ENCODE data around the gene EDEM3.

Gene EDEM3

GRCh38 chr1:184745110-184745509 lies 9.5 kb downstream of the EDEM3 start:
- peaks cover 11% of the 10 kb centered on the region for H3K4me1 ChIP-seq
- no peaks in the 10 kb centered on the region for H3K9me3 ChIP-seq
- H4K20me1 ChIP-seq: no peaks in the 10 kb centered on the region

GRCh38 chr1:184743062-184743756 lies 11.4 kb downstream of the EDEM3 start:
- H3K4me2 ChIP-seq: no peak overlapping the region
- no peak overlapping the region for H3K4me3 ChIP-seq
- H3K9ac ChIP-seq: no peak overlapping the region
- peaks cover 11% of the 10 kb centered on the region for H3K4me1 ChIP-seq
- H3K27ac ChIP-seq: no peak overlapping the region
- no peak for TF ChIP-seq Cebpa-rat (IDR thresholded peaks at IDR 0.05)
- H3K9me3 ChIP-seq: no peaks in the 10 kb centered on the region
- peaks cover 5% of the 10 kb centered on the region; the same call in 1 of the 2 replicates for H3K36me3 ChIP-seq
- H3K27me3 ChIP-seq: no peaks in the 10 kb centered on the region
- H4K20me1 ChIP-seq: no peaks in the 10 kb centered on the region

More at GRCh38 chr1:184745110-184745509, 9.5 kb downstream of the EDEM3 start:
- peaks cover 5% of the 10 kb centered on the region; the same call in 1 of the 2 replicates for H3K36me3 ChIP-seq
- no peaks in the 10 kb centered on the region for H3K27me3 ChIP-seq
- TF ChIP-seq Cebpa-rat (IDR thresholded peaks at IDR 0.05): no peak
- H3K9ac ChIP-seq: no peak overlapping the region
- no peak overlapping the region for H3K27ac ChIP-seq
- H3K4me2 ChIP-seq: no peak overlapping the region
- no peak overlapping the region for H3K4me3 ChIP-seq

GRCh38 chr1:184740344-184740743 lies 14.3 kb downstream of the EDEM3 start:
- no peak overlapping the region for H3K27ac ChIP-seq
- no peaks in the 10 kb centered on the region for H4K20me1 ChIP-seq
- H3K27me3 ChIP-seq: no peaks in the 10 kb centered on the region
- no peak for TF ChIP-seq Cebpa-rat (IDR thresholded peaks at IDR 0.05)
- no peak overlapping the region for H3K9ac ChIP-seq
- H3K4me2 ChIP-seq: no peak overlapping the region
- 0 out of 2 replicates have a peak, but pooled peaks cover under 1% of the 10 kb centered on the region for H3K36me3 ChIP-seq
- no peaks in the 10 kb centered on the region for H3K9me3 ChIP-seq
- no peaks in the 10 kb centered on the region for H3K4me1 ChIP-seq
- H3K4me3 ChIP-seq: no peak overlapping the region

GRCh38 chr1:184739796-184740195 lies 14.9 kb downstream of the EDEM3 start:
- Histone ChIP-seq H3K36me3 (peaks cover 6% of the 10 kb centered on the region; the same call in 1 of the 2 replicates), H3K4me3 (no peak overlapping the region), H3K27me3 (no peaks in the 10 kb centered on the region), H3K4me2 (no peak overlapping the region), H3K9ac (no peak overlapping the region), H3K27ac (no peak overlapping the region), H3K4me1 (no peaks in the 10 kb centered on the region), H4K20me1 (no peaks in the 10 kb centered on the region), H3K9me3 (no peaks in the 10 kb centered on the region)
- no peak for TF ChIP-seq Cebpa-rat (IDR thresholded peaks at IDR 0.05)

- no peaks in the 10 kb centered on the region for H3K27me3 ChIP-seq
- no peak for TF ChIP-seq Cebpa-rat (IDR thresholded peaks at IDR 0.05)
Observed at GRCh38 chr1:184739070-184739469, 15.6 kb downstream of the EDEM3 start.

DNA sequence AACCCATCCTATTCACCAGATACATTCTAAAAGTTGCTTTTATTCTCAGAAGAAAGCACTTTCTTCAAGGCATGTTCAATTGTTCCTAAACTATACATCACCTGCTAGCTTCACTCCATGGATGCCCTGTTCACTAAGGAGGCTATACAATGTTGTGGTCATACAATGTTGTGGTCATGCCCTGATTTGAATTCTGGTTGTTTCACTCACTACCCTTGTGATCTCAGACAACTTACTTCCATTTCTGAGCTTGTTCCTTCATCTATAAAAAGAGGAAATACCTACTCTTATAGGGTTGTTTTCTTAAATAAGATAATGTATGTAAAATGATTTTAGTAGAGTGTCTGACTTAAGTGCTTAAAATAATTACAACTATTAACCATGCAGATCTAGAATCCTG lies 19.7 kb downstream of the EDEM3 start:
- Histone ChIP-seq H3K9ac (no peak overlapping the region), H3K27me3 (no peaks in the 10 kb centered on the region), H4K20me1 (no peaks in the 10 kb centered on the region), H3K4me2 (no peak overlapping the region), H3K4me1 (no peaks in the 10 kb centered on the region), H3K27ac (no peak overlapping the region), H3K4me3 (no peak overlapping the region), H3K36me3 (peaks cover 34% of the 10 kb centered on the region), H3K9me3 (no peaks in the 10 kb centered on the region)
- TF ChIP-seq Cebpa-rat (IDR thresholded peaks at IDR 0.05): no peak

More at GRCh38 chr1:184739070-184739469, 15.6 kb downstream of the EDEM3 start:
- H3K27ac ChIP-seq: no peak overlapping the region
- no peaks in the 10 kb centered on the region for H4K20me1 ChIP-seq
- no peak overlapping the region for H3K4me2 ChIP-seq
- no peaks in the 10 kb centered on the region for H3K9me3 ChIP-seq
- no peak overlapping the region for H3K9ac ChIP-seq
- peaks cover 10% of the 10 kb centered on the region for H3K36me3 ChIP-seq
- H3K4me3 ChIP-seq: no peak overlapping the region
- H3K4me1 ChIP-seq: no peaks in the 10 kb centered on the region

- H3K36me3 ChIP-seq: peaks cover 39% of the 10 kb centered on the region
- H3K4me1 ChIP-seq: no peaks in the 10 kb centered on the region
- H3K9ac ChIP-seq: no peak overlapping the region
- H3K27ac ChIP-seq: no peak overlapping the region
- no peaks in the 10 kb centered on the region for H3K27me3 ChIP-seq
- H3K4me2 ChIP-seq: no peak overlapping the region
- no peak overlapping the region for H3K4me3 ChIP-seq
- TF ChIP-seq Cebpa-rat (IDR thresholded peaks at IDR 0.05): no peak
- H4K20me1 ChIP-seq: no peaks in the 10 kb centered on the region; the same call in 1 of the 2 replicates
- no peaks in the 10 kb centered on the region for H3K9me3 ChIP-seq
Observed at GRCh38 chr1:184724843-184725242, 29.8 kb downstream of the EDEM3 start.

- Histone ChIP-seq H3K36me3 (peaks cover 68% of the 10 kb centered on the region), H4K20me1 (no peaks in the 10 kb centered on the region), H3K9me3 (no peaks in the 10 kb centered on the region), H3K27me3 (no peaks in the 10 kb centered on the region), H3K4me1 (no peaks in the 10 kb centered on the region), H3K4me3 (no peak overlapping the region), H3K27ac (no peak overlapping the region), H3K9ac (no peak overlapping the region), H3K4me2 (no peak overlapping the region)
- TF ChIP-seq Cebpa-rat (IDR thresholded peaks at IDR 0.05): no peak
Observed at GRCh38 chr1:184716158-184716557, 38.5 kb downstream of the EDEM3 start.

- Histone ChIP-seq H3K4me1 (no peaks in the 10 kb centered on the region), H3K4me3 (no peak overlapping the region), H3K4me2 (no peak overlapping the region), H3K27ac (no peak overlapping the region), H3K36me3 (peaks cover 87% of the 10 kb centered on the region), H3K9me3 (no peaks in the 10 kb centered on the region), H4K20me1 (no peaks in the 10 kb centered on the region), H3K9ac (no peak overlapping the region), H3K27me3 (no peaks in the 10 kb centered on the region)
- no peak for TF ChIP-seq Cebpa-rat (IDR thresholded peaks at IDR 0.05)
Observed at GRCh38 chr1:184709418-184709817, 45.2 kb downstream of the EDEM3 start.

- Histone ChIP-seq H3K27ac (no peak overlapping the region), H3K4me2 (no peak overlapping the region), H3K36me3 (peaks cover 85% of the 10 kb centered on the region)
Observed at GRCh38 chr1:184708084-184708676, 46.5 kb downstream of the EDEM3 start.

More at GRCh38 chr1:184708084-184708676, 46.5 kb downstream of the EDEM3 start:
- H3K27me3 ChIP-seq: no peaks in the 10 kb centered on the region
- no peaks in the 10 kb centered on the region for H3K9me3 ChIP-seq
- no peaks in the 10 kb centered on the region for H4K20me1 ChIP-seq
- no peak for TF ChIP-seq Cebpa-rat (IDR thresholded peaks at IDR 0.05)
- no peaks in the 10 kb centered on the region for H3K4me1 ChIP-seq
- H3K9ac ChIP-seq: no peak overlapping the region
- H3K4me3 ChIP-seq: no peak overlapping the region
